ENCODE data around the gene NEMP1.
"Not testable (repeated sequence)": the region's sequence is repeated elsewhere in the genome, so short reads cannot be mapped to it uniquely, and the experiment has no call there.

Gene NEMP1

DNA sequence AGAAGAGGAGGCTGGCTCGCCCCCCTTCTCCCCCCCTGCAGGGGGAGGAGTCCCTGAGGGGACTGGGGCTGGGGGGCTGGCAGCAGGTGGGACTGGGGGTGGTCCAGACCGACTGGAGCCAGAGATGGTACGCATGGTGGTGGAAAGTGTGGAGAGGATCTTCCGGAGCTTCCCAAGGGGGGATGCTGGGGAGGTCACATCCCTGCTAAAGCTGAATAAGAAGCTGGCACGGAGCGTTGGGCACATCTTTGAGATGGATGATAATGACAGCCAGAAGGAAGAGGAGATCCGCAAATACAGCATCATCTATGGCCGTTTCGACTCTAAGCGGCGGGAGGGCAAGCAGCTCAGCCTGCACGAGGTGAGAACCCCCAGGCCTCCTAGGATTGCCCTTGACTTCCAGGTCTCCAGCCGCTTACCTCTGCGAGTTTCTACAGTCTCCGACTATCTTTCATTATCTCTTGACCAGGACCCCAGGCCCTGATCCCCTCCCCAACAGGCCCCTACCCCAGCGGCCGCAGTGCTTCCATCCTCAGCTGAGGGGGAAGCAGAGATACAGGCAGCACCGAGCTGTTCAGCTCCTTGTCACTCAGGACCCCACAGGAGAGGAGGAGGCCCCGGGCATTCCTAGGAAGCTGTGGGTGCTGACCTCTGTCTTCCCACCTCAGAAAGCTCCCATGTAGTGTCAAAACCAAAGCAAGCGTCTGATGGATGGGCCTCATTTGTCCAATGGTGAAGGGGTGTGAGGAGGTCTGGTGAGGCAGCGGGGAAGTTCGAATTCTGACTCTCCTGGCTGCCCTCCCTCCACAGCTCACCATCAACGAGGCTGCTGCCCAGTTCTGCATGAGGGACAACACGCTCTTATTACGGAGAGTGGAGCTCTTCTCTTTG lies 13.3 kb upstream of the NEMP1 start:
- DNase-seq (ENCODE audit: low read depth in 2 of 2) = no peak

DNA sequence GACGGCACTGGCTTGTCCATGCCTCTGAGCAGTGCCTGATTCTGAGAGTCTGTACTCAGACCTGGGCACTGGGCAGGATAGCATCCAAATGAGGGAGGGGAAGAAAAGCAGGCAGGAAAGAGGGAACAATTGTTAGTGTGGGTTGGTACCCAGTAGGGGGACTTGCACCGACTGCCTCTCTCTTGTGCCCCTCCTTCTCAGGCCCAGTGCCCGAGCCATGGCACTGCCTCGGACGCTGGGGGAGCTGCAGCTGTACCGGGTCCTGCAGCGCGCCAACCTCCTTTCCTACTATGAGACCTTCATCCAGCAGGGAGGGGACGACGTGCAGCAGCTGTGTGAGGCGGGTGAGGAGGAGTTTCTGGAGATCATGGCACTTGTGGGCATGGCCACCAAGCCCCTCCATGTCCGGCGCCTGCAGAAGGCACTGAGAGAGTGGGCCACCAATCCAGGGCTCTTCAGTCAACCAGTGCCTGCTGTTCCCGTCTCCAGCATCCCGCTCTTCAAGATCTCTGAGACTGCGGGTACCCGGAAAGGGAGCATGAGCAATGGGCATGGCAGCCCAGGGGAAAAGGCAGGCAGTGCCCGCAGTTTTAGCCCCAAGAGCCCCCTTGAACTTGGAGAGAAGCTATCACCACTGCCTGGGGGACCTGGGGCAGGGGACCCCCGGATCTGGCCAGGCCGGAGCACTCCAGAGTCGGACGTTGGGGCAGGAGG lies 12.5 kb upstream of the NEMP1 start:
- DNase-seq (ENCODE audit: low read depth in 2 of 2) = no peak

DNA sequence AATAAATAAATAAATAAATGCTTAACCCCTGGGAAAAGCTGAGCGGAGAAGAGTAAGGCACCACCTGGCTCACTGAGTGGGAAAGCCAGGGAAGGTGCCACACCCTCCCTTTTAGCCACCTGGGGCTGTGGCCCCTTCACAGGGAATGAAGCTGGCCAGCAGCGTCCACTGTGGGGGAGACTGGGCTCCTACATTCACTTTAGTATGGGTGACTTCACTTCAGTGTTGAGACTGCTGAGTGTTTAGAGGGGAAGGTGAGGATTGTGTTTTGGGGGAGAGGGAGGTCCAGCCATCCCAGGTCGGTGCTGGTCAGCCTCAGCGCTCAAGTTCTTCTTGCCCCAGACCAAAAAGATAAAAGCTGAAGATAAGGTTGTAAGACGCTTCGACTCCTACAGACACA lies 11.9 kb upstream of the NEMP1 start:
- DNase-seq (ENCODE audit: low read depth in 2 of 2) = no peak

DNA sequence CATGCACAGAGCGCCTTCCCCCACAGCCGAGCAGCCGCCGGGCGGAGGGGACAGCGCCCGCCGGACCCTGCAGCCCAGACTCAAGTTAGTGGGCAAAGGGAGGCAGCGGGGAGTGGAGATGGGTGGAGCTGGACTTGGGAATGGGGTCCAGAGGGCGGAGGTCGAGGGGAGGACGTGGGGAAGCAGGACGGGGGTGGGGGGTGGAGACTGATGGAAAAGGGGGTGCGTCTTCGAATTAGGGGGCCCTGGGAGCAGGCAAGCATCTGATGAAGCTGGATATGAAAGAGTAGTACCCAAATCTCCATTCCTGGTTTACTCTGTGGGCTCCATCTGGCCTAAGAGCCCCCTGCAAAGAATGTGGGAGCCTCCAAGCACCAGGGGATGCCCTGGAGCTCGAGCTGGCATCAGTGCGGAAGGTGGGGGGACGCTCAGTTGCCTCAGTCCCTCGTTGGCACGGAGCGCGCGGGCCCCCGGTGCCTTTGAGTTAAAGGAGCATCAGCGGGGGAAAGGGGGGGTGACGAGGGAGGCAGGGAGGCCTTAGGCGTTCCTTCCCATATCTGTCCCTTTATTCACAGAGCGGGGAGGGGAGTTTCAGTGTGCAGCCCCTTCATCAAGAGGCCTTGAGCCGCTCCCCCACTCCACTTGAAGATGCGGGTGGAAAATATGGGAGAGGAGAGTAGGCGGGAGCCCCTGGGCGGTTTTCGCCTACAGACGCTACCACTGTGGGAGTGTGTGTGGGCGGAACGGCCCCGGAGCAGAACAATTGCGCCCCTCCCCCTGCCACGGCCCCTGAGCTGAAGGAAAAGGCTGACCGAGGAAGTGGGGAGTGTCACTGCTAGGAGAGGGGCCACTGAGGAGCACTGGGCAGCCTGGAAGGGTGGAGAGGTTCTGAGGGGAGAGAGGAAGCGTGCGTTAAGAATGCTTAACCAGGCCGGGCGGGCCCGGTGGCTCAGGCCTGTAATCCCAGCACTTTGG lies 11.0 kb upstream of the NEMP1 start:
- peak in 1 of 2 donors; percentile 45 for DNase-seq (ENCODE audit: low read depth in 2 of 2)

DNA sequence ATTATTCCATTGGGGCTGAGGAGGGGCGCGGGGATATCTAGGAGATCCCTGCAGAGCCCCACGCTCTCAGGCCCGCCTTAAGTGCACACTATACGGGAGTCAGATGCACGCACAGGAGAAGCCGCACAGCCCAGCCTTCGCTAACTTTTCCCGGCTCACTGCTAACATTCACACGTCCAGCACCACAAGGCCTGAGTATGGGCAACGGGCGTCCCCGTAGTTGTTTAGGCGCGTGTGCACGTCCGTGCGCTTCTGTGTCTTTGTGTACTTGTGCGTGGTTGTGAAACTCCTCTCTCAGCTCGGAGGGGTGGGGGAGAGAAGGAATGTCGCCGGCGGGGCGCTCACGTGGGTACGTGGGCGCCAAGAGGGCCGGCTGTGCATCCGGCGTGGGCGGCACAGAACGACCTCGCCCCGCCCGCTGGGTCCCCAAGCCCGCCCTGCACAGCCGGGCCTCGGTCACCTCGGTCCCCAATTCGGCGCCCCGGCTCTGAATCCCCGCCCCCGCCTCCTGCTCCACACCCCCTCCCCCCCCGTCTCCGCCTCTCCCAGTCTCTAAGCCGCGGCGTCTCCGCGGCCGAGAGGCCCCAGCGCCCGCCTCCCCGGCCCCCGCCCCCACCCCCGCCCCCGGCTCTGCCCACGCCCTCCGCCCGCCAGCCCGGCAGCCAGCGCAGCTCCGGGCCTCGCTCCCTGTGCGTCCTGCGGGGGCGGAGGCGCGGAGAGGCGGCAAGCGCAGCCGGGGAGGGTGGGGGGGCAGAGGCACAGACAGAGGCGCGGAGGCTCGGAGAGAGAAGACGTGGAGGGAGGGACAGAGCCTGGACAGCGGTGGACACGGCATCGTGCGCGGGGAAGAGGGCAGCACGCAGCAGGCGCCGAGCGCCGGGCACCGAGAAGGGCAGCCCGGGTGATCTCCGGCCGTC lies 10.0 kb upstream of the NEMP1 start, which contains the start of gene NAB2:
Gene NAB2 (plus strand): TSS at position 761 of the 917 bp plus-strand sequence. CDS start 158 bp downstream, outside the sequence.
- DNase-seq (ENCODE audit: low read depth in 2 of 2) = peak; percentile 88 to 91

DNA sequence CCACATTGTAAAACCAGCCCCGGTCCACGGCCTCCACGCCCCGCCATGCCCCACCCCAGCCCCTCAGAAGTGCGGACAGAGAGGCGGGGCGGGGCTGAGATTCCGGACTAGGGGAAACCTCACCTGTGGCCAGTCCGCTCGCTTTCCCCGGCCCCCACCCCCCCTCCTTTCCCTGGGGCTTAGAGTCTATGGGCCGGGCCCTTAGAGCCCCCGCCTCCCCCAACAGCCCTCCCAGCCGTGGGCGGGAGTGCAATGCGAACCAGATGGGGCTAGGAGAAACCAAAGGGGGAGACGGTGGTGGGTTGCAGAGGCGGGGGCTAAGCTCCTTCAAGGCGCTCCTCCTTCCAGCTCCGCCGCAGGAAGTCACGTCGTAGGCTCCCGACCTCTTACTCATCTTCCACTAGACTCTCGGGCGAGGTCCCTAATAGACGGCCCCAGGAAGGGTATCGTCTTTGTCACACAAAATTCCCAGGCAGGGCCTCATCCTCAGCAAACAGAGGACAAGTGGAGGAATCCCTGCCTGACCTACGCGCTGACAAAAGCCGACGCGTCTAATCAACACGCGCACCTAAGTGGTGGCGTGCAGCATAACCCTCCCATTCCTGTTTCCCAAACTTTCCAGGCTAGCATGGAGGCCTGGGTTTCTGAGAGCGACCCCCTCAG lies 9.2 kb upstream of the NEMP1 start:
- peak; percentile 87 to 91 for DNase-seq (ENCODE audit: low read depth in 2 of 2)

DNA sequence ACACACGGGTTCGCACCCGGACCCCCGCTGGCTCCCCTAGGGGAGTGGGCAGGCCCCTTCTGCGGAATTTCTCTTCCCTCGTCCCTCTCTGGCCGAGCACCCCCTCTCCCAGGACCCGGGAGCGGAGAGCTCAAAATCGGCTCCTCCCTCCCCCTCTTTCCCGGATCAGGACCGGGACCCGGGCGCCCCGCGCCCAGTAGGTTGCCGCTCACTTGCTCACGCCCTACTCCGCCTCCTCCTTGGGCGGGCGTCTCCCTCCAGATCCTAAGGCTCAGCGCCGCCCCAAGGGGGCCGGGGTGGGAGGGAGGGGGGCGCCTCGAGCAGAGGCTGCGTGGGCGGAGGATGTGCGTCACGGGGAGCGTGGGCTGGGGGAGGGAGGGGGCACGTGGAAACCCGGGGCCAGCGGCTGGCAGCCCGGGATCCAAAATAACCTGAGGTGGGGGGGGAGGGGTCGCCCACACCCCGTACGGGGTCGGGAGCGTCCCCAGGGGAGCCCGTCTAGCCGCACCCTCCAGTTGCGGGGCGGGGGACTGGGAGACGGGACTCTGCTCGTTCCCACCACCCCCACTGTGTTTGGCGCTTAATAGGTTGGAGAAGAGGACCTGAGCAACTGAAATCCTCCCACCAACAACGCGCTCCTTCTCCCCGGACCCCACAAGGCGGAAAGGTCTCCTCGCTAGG lies 8.6 kb upstream of the NEMP1 start:
- DNase-seq (ENCODE audit: low read depth in 2 of 2) = peak; percentile 88 to 93

DNA sequence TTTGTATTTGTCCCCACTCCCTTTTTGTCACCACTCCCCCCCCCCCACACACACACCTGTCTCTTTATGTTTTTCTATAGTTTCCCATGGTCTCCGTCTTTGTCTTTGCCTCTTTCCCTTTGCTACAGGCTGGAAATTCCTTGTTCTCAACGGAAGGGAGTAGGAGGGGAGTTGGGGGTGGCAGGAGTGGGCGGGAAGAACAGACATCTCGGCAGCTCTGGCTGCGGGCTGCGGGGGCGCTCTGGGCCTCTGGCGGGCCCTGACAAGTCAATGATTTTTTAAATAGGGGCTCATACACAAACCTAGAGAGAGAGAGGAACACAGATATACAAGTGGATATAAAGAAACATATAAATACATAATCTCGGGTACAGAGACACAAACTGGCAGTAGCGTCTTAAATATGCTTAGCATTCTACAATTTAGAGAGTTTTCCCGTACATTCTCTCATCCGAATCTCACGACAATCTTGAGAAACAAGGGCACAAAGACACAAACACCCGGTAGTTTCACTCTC lies 8.0 kb upstream of the NEMP1 start:
- peak; percentile 45 to 53 for DNase-seq (ENCODE audit: low read depth in 2 of 2)

DNA sequence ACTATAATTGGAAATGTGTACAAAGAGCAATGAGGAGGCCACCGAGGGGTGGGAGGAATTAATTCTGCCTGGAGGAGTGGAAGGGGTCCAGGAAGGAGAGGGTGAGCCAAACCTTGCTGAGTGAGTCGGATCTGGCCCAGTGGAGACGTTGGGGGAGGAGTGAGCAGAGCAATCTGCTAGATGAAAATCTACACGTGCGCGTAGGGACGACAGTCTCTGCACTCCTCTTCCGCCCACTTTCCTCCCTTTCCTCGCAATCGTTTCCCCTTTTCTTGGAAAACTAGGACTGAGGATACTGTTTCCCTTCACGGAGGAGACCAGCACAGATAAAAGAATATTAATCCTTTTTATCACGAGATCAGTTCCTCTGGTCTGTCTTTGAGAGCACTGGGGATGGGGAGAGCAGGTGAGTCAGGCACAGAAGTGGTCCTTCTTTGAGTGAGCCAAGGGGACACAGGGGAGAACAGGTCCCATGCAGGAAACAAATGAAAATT lies 7.5 kb upstream of the NEMP1 start:
- peak; percentile 35 to 36 for DNase-seq (ENCODE audit: low read depth in 2 of 2)

DNA sequence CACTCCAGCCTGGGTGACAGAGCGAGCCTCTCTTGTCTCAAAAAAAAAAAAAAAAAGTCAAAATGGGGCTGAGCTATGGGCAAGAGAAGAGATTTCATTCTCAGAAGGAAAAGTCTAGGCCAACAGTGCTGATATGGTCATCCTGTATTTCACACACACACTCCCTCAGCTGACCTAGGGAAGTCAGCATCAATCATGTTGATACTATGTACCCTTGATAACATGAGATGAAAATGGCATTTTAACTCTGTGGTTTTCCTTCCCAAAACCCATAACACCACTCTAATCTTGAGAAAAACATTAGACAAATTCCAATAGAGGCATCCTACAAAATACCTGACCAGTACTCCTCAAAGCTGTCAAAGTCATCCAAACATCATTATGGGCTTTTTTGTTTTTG lies 2.3 kb upstream of the NEMP1 start:
- no peak for DNase-seq (ENCODE audit: low read depth in 2 of 2)

DNA sequence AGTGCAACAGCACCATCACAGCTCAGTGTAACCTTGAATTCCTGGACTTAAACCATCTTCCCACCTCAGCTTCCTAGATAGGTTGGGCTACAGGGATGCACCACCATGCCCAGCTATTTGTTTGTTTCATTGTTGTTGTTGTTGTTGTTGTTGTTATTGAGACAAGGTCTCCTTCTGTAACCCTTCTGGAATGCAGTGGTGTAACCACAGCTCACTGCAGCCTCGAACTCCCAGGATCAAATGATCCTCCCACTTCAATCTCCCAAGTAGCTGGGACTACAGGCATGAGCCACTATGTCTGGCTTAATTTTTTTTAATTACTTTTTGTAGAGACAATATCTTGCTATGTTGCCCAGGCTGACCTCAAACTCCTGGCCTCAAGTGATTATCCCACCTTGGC lies 1.2 kb upstream of the NEMP1 start:
- DNase-seq (ENCODE audit: low read depth in 2 of 2) = no peak

DNA sequence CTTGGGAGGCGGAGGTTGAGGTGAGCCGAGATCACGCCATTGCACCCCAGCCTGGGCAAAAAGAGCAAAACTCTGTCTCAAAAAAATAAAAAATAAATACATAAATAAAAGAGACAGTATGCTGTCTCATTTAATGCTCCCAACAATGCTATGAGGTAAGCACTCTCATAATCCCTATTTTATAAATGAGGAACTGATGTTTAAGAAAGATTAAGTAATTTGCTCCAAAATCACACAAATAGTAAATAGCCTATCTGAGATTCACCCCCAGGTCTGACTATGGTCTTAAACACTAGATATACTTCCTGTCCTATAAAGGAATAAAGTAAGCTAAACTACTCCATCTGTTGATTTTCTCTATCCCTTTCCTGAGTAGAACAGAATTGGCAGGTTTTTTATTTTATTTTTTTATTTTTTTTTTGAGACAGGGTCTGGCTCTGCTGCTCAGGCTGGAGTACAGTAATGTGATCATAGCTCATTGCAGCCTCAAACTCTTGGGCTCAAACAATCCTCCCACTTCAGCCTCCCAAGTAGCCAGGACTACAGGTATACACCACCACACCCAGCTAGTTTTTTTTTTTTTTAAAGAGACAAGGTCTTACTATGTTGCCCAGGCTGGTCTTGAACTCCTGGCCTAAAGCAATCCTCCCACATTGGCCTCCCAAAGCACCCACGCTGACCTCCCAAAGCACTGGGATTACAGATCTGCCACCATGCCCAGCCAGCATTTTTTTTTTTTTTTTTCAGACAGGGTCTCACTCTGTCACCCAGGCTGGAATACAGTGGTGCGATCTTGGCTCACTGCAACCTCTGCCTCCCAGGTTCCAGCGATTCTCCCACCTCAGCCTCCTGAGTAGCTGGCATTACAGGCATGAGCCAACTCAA lies 4.8 kb downstream of the NEMP1 start:
- not testable (repeated sequence) for DNase-seq (ENCODE audit: low read depth in 2 of 2)

DNA sequence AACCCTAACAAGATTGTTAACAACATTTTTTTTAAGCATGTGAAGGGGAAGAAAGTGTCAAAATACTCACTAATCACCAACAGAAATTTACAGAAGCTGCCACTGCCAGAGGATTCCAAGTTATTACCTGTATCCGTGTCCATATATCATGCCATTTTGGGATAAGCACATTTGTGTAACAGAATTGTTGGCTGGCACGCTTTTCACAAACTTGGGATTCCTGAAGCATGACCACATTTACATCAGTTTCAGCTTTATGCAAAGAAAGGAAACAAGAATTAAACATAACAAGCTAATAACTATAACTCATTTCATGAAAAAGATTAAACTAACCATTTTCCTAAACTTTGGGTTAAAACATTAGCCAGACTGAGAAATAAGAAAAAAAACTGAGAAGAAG lies 5.9 kb downstream of the NEMP1 start:
- no peak for DNase-seq (ENCODE audit: low read depth in 2 of 2)

DNA sequence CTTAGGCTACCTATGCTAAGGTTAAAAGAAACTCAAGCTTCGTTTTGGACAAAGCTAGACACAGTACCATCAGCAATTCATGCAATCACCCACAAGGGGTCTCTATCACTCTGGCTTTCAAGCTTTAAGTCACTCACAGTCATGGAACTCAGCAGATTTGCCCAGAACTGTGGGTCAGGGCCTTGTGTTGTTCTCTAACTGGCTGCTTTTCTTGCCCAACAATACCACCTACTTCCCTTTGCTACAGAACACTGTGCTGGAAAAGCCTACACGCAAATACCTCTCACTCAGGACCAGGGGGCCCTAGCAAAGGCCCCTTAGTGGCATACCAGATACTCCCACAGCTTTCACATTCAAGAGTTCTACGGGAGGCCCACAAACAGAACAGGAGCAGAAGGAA lies 9.1 kb downstream of the NEMP1 start:
- DNase-seq (ENCODE audit: low read depth in 2 of 2) = peak in 1 of 2 donors; percentile 40

DNA sequence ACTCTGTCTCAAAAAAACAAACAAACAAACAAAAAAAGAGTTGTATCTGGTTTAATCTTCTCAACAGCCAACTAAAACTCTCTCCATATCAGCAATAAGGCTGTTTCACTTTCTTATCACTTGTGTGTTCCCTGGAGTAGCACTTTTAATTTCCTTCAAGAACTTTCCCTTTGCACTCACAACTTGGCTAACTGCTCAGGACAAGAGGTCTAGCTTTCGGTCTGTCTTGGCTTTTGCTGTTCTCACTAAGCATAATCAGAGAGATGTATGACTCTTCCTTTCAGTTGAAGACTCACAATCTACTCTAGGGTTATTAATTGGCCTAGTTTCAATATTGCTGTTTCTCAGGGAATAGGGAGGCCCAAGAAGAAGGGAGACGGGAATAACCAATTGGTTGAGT lies 12.3 kb downstream of the NEMP1 start:
- no peak for DNase-seq (ENCODE audit: low read depth in 2 of 2)

DNA sequence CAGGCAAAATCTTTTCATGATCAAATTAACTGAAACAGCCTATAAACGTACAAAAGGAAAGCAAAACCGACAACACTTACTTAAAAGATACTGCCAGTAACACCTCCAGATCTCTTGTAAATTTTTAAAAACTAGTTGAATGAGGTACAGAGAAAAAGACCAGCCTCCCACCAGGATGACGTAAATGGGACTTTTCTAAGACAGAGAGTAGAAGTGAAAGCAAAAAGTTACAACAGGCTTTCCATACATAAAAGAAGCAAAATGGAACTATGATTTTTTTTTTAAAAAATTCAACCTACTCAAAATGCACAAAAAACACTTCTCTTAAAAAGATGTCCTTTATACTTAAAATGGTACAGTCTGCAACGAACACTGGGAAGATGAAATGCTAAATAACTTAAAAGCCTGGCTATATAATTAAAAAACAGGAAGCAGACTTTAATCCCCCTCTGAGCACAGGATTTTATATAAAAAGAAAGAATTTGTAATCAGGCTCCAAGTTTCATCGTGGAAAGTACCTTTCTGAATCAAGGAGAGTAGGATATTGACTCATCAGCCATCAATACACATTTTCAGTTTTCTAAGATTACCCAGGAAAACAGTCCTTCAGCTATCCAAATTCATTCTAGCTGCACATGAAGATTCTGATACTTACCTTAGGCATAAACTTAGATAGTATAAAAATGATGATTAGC lies 14.5 kb downstream of the NEMP1 start:
- no peak for DNase-seq (ENCODE audit: low read depth in 2 of 2)

DNA sequence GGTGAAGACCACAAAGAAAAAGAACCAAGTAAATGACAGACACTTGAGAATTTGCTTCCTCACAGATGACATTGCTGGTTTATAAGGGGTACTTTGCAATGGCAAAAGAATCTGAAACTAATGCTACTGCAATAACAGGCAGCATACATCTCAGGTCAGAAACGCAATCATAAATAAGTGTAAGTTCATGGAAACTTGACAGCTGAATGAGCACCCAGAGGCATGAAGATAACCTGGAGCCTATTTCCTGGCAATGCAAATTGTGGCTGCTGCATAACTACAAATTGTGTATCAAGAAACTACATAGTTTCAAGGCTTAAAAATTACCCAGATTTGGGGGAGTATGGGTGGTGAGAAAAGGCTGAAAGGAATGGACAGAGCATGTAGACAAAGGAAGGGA lies 20.1 kb downstream of the NEMP1 start:
- DNase-seq (ENCODE audit: low read depth in 2 of 2) = no peak

Data from stimulated activated CD8-positive, alpha-beta memory T cell treated with anti-CD3 and anti-CD28 coated beads, Interleukin-15, amount 100 ng/mL, for 48 hours (primary cell).